Memory B cell (primary cell): ENCODE results near the gene SBK1.
A peak's percentile ranks its signal among the peaks of the same experiment; 100 is the strongest.
"Not testable (repeated sequence)": the region's sequence is repeated elsewhere in the genome, so short reads cannot be mapped to it uniquely, and the experiment has no call there.

Source experiments
- ATAC-seq: fragments of 150-1000 bp; cut with Tn5 transposase; 2 replicates; pipeline ENCODE4 v1.10.0; 2021; ENCODE audit warnings: low read depth, mild to moderate bottlenecking, moderate library complexity
- DNase-seq, 2 donors: peaks; one replicate each; pipeline ENCODE4 v3.0.0; 2022; ENCODE audit warnings: low spot score in 2 of 2
- H3K27ac Mint-ChIP-seq: one replicate; pipeline ENCODE4 v1.8.0; 2022; ENCODE audit warnings: mild to moderate bottlenecking, moderate library complexity, mixed read lengths
- H3K27me3 Mint-ChIP-seq: one replicate; pipeline ENCODE4 v1.8.0; 2022; ENCODE audit warnings: mixed read lengths
- H3K36me3 Mint-ChIP-seq: one replicate; pipeline ENCODE4 v1.8.0; 2022; ENCODE audit warnings: mild to moderate bottlenecking, mixed read lengths
- H3K4me1 Mint-ChIP-seq: one replicate; pipeline ENCODE4 v1.8.0; 2022; ENCODE audit warnings: mixed read lengths
- H3K4me3 Mint-ChIP-seq: one replicate; pipeline ENCODE4 v1.8.0; 2022; ENCODE audit warnings: mild to moderate bottlenecking, moderate library complexity, mixed read lengths
- H3K9me3 Mint-ChIP-seq: one replicate; pipeline ENCODE4 v1.8.0; 2022; ENCODE audit warnings: mixed read lengths

The SBK1 gene

DNA sequence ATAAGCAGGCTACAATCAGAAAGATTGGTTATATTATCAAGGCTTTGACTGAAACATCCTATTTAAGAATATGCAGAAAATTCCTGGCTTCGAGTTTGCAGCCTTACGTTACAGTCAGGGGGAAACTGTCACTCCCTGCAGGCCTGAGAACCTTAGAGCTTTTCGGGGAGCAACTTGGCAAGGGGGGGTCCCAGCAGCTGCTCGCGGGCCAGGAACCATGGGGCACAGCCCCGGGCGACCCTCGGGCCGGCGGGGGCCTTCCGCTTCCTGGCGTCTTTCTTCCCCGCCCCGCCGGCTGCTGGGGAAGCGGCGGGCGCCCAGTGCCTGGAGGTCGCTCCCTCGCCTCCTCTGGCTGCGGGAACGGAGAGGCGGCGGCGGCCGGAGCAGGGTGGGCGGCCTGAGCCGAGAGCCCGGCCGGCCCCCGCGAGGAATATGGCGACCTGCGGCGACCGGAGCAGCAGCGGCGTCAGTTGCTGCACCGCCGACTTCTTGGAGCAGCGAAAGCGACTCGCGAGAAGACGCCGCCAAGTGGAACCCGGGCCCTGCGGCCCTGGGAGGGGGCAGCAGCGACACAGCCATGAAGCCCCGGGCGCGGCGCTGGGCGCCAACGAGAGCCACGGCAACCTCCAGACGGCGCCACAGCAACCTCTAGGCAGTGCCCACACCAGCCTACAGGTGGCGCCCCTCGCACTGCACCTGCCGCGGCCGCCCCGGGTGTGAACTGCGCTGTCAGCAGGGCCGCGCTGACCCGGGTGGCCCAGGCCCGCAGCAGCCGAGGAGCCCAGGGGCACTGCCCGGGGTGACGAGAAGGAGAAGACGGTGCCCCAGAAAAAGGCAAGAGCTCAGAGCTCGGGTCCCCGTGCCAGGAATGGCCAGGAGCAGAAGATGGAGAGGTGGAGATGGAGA lies 72.2 kb downstream of the SBK1 start:
- not testable (repeated sequence) for H3K9me3 Mint-ChIP-seq, H3K4me1 Mint-ChIP-seq, H3K27ac Mint-ChIP-seq, H3K27me3 Mint-ChIP-seq, H3K36me3 Mint-ChIP-seq, H3K4me3 Mint-ChIP-seq
- DNase-seq (peak in 1 of 2 donors; percentile 11), ATAC-seq (peak; percentile 95)

- not testable (repeated sequence) for DNase-seq, H3K4me1 Mint-ChIP-seq, H3K9me3 Mint-ChIP-seq, H3K36me3 Mint-ChIP-seq, H3K4me3 Mint-ChIP-seq, H3K27ac Mint-ChIP-seq, ATAC-seq, H3K27me3 Mint-ChIP-seq
Measured at GRCh38 chr16:28367926-28368325, 75.6 kb downstream of the SBK1 start.
